Choroid plexus epithelial cell (primary cell): ENCODE data around the gene LRRC8E.

Experiments
- DNase-seq: peaks from one replicate; pipeline ENCODE4 v3.0.0-alpha.2; 2010; ENCODE audit warnings: low read depth
- H3K4me3 ChIP-seq: 2 replicates; pipeline ENCODE4 v1.5.1; 2011; ENCODE audit warnings: low read depth, mild to moderate bottlenecking, control low read depth, low read length, moderate library complexity
- TF ChIP-seq, protein P1 (sequence below): conservative IDR thresholded peaks from 2 replicates; pipeline ENCODE4 v1.5.1; 2011; ENCODE audit warnings: low read depth, mild to moderate bottlenecking, control low read depth, inconsistent platforms, low read length, moderate library complexity

LRRC8E gene

DNA sequence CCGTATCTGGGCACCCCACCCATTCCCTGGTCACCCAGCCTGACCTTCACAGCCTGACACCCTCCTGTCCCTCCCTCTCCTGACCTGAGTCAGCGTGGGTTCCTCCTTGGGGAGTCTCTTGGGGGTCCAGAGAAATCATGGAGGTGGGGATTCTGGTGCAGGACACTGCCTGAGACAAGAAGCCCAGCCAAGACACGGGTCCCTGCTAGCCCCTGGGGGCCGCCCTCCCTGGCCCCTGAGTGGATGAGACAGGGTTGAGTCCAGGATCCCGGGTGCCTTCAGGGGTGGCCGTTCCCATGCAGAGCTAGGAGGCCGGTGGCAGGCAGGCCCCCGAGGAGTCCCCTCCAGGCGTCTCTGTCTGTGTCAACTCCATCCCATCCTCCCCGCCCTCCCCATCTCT, 17.0 kb downstream of the LRRC8E start:
- TF ChIP-seq, protein P1, sequence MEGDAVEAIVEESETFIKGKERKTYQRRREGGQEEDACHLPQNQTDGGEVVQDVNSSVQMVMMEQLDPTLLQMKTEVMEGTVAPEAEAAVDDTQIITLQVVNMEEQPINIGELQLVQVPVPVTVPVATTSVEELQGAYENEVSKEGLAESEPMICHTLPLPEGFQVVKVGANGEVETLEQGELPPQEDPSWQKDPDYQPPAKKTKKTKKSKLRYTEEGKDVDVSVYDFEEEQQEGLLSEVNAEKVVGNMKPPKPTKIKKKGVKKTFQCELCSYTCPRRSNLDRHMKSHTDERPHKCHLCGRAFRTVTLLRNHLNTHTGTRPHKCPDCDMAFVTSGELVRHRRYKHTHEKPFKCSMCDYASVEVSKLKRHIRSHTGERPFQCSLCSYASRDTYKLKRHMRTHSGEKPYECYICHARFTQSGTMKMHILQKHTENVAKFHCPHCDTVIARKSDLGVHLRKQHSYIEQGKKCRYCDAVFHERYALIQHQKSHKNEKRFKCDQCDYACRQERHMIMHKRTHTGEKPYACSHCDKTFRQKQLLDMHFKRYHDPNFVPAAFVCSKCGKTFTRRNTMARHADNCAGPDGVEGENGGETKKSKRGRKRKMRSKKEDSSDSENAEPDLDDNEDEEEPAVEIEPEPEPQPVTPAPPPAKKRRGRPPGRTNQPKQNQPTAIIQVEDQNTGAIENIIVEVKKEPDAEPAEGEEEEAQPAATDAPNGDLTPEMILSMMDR: no peak
- peak overlapping the region; percentile 11 for H3K4me3 ChIP-seq
- no peak for DNase-seq

DNA sequence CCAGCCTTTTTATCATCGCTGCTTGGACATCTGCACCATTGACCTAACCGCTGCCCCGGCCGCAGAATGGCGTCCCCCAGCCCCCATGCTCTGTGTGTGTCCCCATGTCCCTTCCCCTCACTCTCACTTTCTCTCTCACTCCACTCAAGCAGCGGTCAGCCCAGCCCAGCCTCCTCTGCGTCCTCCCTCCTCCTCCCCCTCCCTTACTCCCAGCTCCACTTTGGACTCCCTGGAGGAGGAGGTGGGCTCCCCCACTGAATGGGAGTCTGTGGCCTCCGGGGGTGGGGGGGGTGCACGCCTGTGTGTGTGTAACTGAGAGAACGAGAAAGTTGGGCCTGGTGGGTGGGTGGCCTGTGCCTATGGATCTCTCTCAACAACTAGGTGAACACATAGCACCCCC, 17.5 kb downstream of the LRRC8E start:
- TF ChIP-seq, protein P1: no peak
- no peak for DNase-seq
- no peak overlapping the region for H3K4me3 ChIP-seq

DNA sequence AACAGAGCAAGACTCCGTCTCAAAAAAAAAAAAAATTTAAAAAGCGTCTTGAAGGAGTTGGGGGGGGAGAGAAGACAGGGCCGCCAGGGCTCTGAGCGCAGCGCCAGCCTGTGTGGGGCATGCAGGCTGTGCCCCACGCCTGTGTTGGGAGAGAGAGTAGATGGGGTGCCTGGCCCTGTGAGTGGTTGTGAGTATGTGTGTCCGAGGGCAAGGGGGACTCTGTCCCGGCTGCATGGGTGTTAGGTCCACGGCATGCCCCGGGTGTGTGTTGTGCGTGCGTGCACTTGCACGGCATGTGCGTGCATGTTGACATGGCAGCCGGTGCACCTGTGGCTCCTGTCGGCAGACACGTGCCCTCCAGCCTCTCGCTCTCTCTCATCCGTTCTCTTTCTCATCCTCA, 18.8 kb downstream of the LRRC8E start:
- H3K4me3 ChIP-seq: no peak overlapping the region
- TF ChIP-seq, protein P1: no peak
- DNase-seq: no peak

DNA sequence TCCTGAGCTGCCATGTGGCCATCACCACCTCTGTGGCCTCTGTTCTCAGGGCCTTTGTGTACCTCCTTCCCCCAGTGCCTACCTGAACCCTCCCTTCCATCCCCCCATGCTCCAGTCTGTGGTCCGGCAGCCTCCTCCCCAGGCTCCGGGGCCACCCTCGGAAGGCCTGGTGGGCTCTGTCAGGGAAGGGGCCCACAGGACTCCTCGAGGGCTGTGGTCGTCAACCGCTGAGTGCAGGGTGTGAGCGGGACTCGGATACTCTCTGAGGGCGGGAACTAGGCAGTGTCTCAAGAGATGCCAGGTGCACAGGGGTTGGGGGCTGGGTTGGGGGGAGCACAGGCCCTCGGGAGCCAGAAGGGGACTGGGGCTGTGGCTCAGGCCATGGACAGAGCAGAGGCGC, 19.2 kb downstream of the LRRC8E start:
- no peak for DNase-seq
- H3K4me3 ChIP-seq: no peak overlapping the region
- TF ChIP-seq, protein P1: no peak

DNA sequence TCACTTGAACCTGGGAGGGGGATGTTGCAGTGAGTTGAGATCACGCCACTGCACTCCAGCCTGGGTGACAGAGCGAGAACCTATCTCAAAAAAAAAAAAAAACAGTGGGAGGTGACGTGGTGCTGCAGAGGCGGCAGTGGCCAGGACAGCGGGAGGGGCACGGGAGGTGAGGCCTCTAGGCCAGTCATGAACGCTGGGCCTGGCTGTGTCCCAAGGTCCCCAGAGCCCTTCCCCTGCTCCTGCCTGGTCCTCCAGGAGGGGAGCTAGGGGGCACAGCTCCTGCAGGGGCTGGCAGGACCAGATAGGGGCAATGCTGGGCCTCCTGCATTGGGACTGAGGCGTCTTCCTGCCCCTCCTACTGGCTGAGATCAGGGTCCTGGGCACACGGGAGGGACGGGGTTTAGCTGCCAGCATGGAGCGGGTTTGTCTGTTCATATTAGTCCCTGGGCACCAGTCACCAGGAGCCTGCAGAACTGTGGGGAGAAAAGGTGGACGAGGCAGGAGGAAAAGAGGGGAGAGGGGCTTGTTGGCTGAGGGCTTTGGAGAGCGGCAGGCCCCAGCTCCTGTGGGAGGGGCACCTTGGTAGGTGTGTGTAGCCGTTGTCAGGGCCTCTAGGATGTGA, 19.9 kb downstream of the LRRC8E start:
- H3K4me3 ChIP-seq: no peak overlapping the region
- TF ChIP-seq, protein P1: no peak
- no peak for DNase-seq

DNA sequence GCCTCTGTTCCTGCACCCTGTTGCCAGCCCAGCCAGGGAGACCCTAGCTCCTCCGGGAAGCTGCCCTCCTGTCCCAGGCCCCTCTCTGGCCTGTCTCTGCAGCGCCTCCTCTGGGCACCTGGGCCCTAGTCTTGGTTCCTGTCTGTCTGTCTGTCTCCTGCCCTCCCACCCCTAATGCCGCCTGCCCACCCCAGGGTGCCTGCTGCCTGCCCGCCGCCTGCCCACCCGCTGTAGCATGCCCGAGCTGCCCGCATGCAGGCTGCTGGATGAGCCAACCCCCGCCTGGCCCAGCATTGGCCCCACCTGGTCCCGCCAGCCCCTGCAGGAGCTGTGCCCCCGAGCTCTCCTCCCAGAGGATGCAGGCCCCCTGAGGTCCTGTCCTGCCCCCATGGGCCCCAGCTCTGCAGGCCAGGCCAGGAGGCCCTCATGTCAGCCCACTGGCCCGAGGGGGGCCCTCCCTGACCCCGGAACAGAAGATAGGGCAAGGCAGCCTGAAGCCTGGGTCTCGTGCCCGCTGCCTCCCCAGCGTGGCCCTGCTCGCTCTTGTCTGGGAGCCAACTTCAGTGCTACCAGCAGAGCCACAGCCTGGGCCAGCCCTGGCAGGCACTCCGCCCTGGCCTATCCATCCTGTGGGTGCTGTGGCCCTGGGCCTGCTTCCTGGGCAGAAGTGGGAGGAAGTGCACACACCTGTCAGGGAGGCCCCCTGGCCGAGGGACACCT, 20.6 kb downstream of the LRRC8E start:
- DNase-seq: no peak
- TF ChIP-seq, protein P1: peak; percentile 13

More for the DNA sequence above, 20.6 kb downstream of the LRRC8E start:
- H3K4me3 ChIP-seq: no peak overlapping the region
